GM18520 (cell line): ENCODE results near the gene DAD1.
A peak's percentile ranks its signal among the peaks of the same experiment; 100 is the strongest.
"Not testable (repeated sequence)": the region's sequence is repeated elsewhere in the genome, so short reads cannot be mapped to it uniquely, and the experiment has no call there.

Experiments used
- ATAC-seq: cut with Tn5 transposase; IDR thresholded peaks from one replicate; pipeline ENCODE4 v1.9.1; 2021; ENCODE audit not compliant: unreplicated experiment

The DAD1 gene

GRCh38 chr14:22569737-22570131 is 19.3 kb downstream of the DAD1 start:
- no peak for ATAC-seq

GRCh38 chr14:22569106-22569736 is 19.8 kb downstream of the DAD1 start:
- no peak for ATAC-seq

- ATAC-seq, result no peak
Observed at GRCh38 chr14:22567437-22567836, 21.6 kb downstream of the DAD1 start.

- no peak for ATAC-seq
Observed at GRCh38 chr14:22566845-22567244, 22.2 kb downstream of the DAD1 start.

GRCh38 chr14:22566266-22566665 is 22.8 kb downstream of the DAD1 start:
- not testable (repeated sequence) for ATAC-seq

- no peak for ATAC-seq
Observed at GRCh38 chr14:22565391-22565945, 23.6 kb downstream of the DAD1 start.

GRCh38 chr14:22564463-22564862 is 24.6 kb downstream of the DAD1 start:
- ATAC-seq, result no peak

GRCh38 chr14:22563987-22564386 is 25.0 kb downstream of the DAD1 start:
- no peak for ATAC-seq

- ATAC-seq, result no peak
Observed at GRCh38 chr14:22561661-22562579, 27.1 kb downstream of the DAD1 start.

GRCh38 chr14:22561366-22561660 is 27.7 kb downstream of the DAD1 start:
- ATAC-seq, result no peak

- no peak for ATAC-seq
Observed at GRCh38 chr14:22560662-22561365, 28.2 kb downstream of the DAD1 start.

- ATAC-seq, result no peak
Observed at GRCh38 chr14:22559041-22559440, 30.0 kb downstream of the DAD1 start.

GRCh38 chr14:22558221-22558913 is 30.7 kb downstream of the DAD1 start:
- ATAC-seq, result no peak

GRCh38 chr14:22557846-22558220 is 31.2 kb downstream of the DAD1 start:
- ATAC-seq, result no peak

GRCh38 chr14:22556990-22557623 is 31.9 kb downstream of the DAD1 start:
- ATAC-seq, result peak; percentile 24

- peak; percentile 58 for ATAC-seq
Observed at GRCh38 chr14:22556021-22556989, 32.7 kb downstream of the DAD1 start.

GRCh38 chr14:22555384-22556011 is 33.5 kb downstream of the DAD1 start:
- ATAC-seq, result peak; percentile 6

GRCh38 chr14:22554498-22555383 is 34.3 kb downstream of the DAD1 start:
- no peak for ATAC-seq
